Measurements from ENCODE around the gene CLC.

GRCh38 chr19:39752795-39753194 is 15.0 kb upstream of the CLC start:
- no peak for TF ChIP-seq EZH2 (IDR thresholded peaks at IDR 0.05; ENCODE audit: low read length, unreplicated experiment)
- TF ChIP-seq CTCF (conservative IDR thresholded peaks at IDR 0.05; ENCODE audit: low read depth, low read length), result no peak
- no peak for TF ChIP-seq EZH2phosphoT487 (IDR thresholded peaks at IDR 0.05; ENCODE audit: borderline replicate concordance, low read length)
